GM12878 (cell line): ENCODE measurements around the gene HS1BP3. TPM values are rescaled to one million over a fixed set of nuclear protein-coding genes. Genes with fewer than 3 reads are reported as not detected.

Experiments
- BHLHE40 ChIP-seq, 2 experiments: fragments of 450-650 bp in 1 of 2; IDR thresholded peaks; 2 replicates each; pipeline ENCODE4 v1.6.1; 2011 to 2017; ENCODE audit warnings: low read depth in 2 of 2, borderline replicate concordance in 1 of 2, improper control_type of control experiment in 1 of 2, low read length in 1 of 2, mild to moderate bottlenecking in 1 of 2
- CBX3 ChIP-seq: fragments of 200-600 bp; sonication (generic); IDR thresholded peaks from 2 replicates; pipeline ENCODE4 v1.6.1; 2016; ENCODE audit warnings: low read depth, borderline replicate concordance
- CEBPB ChIP-seq, 2 experiments: fragments of 150-350 bp in 1 of 2; IDR thresholded peaks; 2 replicates each; pipeline ENCODE4 v1.6.1; 2012 to 2014; ENCODE audit warnings: low read depth in 2 of 2, low read length in 2 of 2, borderline replicate concordance in 1 of 2, inconsistent platforms in 1 of 2
- CREM ChIP-seq: IDR thresholded peaks from 2 replicates; pipeline ENCODE4 v1.6.1; 2014; ENCODE audit warnings: antibody characterized with exemption, low read depth
- ESRRA ChIP-seq: IDR thresholded peaks from 2 replicates; pipeline ENCODE4 v1.6.1; 2012; ENCODE audit warnings: mild to moderate bottlenecking, low read length, improper control_type of control experiment
- FOXK2 ChIP-seq: fragments of 450-650 bp; IDR thresholded peaks from 2 replicates; pipeline ENCODE4 v1.6.1; 2017; ENCODE audit warnings: mild to moderate bottlenecking, moderate library complexity
- FOXM1 ChIP-seq: IDR thresholded peaks from 2 replicates; pipeline ENCODE4 v1.6.1; 2012; ENCODE audit warnings: low read depth, mild to moderate bottlenecking, inconsistent platforms, low read length, moderate library complexity
- IKZF2 ChIP-seq, 2 experiments: fragments of 450-650 bp; IDR thresholded peaks; 2 replicates each; pipeline ENCODE4 v1.6.1; 2017; ENCODE audit warnings: mild to moderate bottlenecking in 2 of 2, moderate library complexity in 2 of 2
- MTA2 ChIP-seq: fragments of 450-650 bp; IDR thresholded peaks from 2 replicates; pipeline ENCODE4 v1.6.1; 2016; ENCODE audit warnings: low read depth, mild to moderate bottlenecking, moderate library complexity
- NFYB ChIP-seq: IDR thresholded peaks from 2 replicates; pipeline ENCODE4 v1.6.1; 2011; ENCODE audit warnings: low read depth, mild to moderate bottlenecking, low read length, improper control_type of control experiment, moderate library complexity; ENCODE audit not compliant: insufficient read depth
- PAX5 ChIP-seq: IDR thresholded peaks from 2 replicates; pipeline ENCODE4 v1.6.1; 2011; ENCODE audit warnings: low read depth, low read length, borderline replicate concordance
- POLR2AphosphoS5 ChIP-seq: IDR thresholded peaks from 2 replicates; pipeline ENCODE4 v1.6.1; 2011; ENCODE audit warnings: mild to moderate bottlenecking, low read length, inconsistent platforms
- POU2F2 ChIP-seq: IDR thresholded peaks from 3 replicates; pipeline ENCODE4 v1.6.1; 2011; ENCODE audit warnings: low read depth, mild to moderate bottlenecking, low read length, borderline replicate concordance
- RAD51 ChIP-seq: fragments of 450-650 bp; IDR thresholded peaks from 2 replicates; pipeline ENCODE4 v1.6.1; 2016; ENCODE audit warnings: moderate library complexity, mild to moderate bottlenecking, inconsistent platforms
- SRF ChIP-seq, 2 experiments: IDR thresholded peaks; 2 replicates each; pipeline ENCODE4 v1.6.1; 2011; ENCODE audit warnings: low read depth in 2 of 2, low read length in 2 of 2, mild to moderate bottlenecking in 1 of 2, moderate library complexity in 1 of 2
- TCF7 ChIP-seq: IDR thresholded peaks from 2 replicates; pipeline ENCODE4 v1.6.1; 2014; ENCODE audit warnings: antibody characterized with exemption, borderline replicate concordance
- polyA plus RNA-seq, 11 experiments: library from polyadenylated mRNA; depleted of rRNA in 4 of 11; unstranded in 6 of 11; stranded (reverse) in 5 of 11; fragments of >200 nt; fragmentation: Nextera tagmentation in 4 of 11; fragmentation: Illumina TruSeq in 1 of 11; extraction: Ambion mirVana in 4 of 11; extraction: Trizol in 1 of 11; gene quantifications; 1 replicate in 1 of 11; 2 replicates in 10 of 11; pipeline versions ENCODE4 v1.2.1 to v1.2.3, GENCODE V29; 2011 to 2016; ENCODE audit warnings: inconsistent platforms in 2 of 11, missing spikeins in 2 of 11, low read depth in 1 of 11
- total RNA-seq, 4 experiments: library from RNA; depleted of rRNA in 3 of 4; stranded (reverse); fragments of >200 nt in 3 of 4; fragmentation: Illumina TruSeq in 1 of 4; extraction: Trizol in 1 of 4; gene quantifications; 2 replicates each; pipeline versions ENCODE4 v1.2.1 to v1.2.3, GENCODE V29; 2013 to 2021
- TF ChIP-seq, protein P1 (sequence below): IDR thresholded peaks from 2 replicates; pipeline ENCODE4 v1.6.1; 2012; ENCODE audit warnings: low read depth, low read length, improper control_type of control experiment
- TF ChIP-seq, protein P2 (sequence below): IDR thresholded peaks from 2 replicates; pipeline ENCODE4 v1.6.1; 2012; ENCODE audit warnings: low read length, inconsistent platforms
- TF ChIP-seq, protein P3 (sequence below): fragments of 450-650 bp; IDR thresholded peaks from 2 replicates; pipeline ENCODE4 v1.6.1; 2017; ENCODE audit warnings: mild to moderate bottlenecking, low read depth, inconsistent platforms; ENCODE audit not compliant: poor library complexity, severe bottlenecking

HS1BP3 gene
- total and polyA plus RNA-seq, 10 of the 15 experiments (the other 5 are each of a cell fraction or from before 2014, with no cell fraction given): 0.47 to 7.2 (median 4.6) TPM

DNA sequence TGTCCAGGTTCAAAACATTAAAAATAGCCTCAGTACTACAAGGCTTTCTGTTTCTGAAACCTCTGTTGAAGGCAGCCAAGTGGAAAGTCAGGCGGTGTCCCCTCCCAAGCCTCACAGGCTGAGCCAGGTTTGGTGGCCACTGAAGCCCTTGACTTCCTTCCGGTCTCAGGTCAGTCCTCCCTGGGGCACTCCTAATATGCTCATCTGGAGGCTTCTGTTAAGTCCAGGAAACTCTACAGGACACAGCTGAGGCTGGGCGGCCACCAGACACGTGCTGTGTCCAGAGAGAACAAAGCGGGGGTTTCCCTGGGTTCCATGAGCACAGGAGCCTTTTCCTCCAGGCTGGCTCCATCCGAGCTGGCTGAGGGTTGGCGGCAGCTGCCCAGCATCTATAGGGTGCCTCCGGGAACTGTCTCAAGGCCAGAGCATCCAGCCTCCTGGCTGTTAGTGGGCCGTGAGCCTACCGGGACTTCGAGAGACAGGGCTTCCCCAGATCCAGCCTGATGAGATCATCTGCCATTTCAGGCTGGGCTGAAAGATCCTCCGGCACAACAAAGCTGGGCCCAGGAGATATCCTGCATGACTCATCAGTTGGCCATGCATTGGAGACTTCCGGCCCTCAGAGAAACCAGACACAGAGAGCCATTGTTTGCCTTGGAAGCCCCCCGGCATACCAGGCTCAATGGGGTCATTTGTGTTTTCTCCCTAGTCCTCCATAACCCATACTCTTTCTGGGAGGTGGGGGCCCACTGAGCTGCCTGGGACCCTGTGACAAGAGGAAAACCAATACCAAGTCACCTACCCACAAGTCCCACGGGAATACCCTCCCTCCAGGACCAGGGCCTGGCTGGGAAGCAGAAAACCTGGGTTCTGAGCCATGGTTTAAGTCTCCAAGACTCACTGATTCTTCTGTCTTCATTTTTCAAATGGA is 71.7 kb downstream of the HS1BP3 start (continued):
- TF ChIP-seq SRF (IDR thresholded peaks at IDR 0.05; ENCODE audit: low read depth in 2 of 2, low read length in 2 of 2) (0 out of 4 replicates have a peak, but pooled peaks of 1 of the 2 experiments have one; percentile 48), BHLHE40 (IDR thresholded peaks at IDR 0.05; ENCODE audit: borderline replicate concordance in 1 of 2, low read depth in 2 of 2, low read length in 1 of 2) (peak; percentile 84 to 85), NFYB (0 out of 2 replicates have a peak, but pooled peaks have one; percentile 34), POU2F2 (no peak; the same call in 2 of the 3 replicates), FOXK2 (no peak), IKZF2 (IDR thresholded peaks at IDR 0.05) (peak; percentile 65 to 74; a peak in 3 of 4 replicates), RAD51 (peak; percentile 54), CBX3 (no peak), FOXM1 (no peak), TCF7 (no peak), POLR2AphosphoS5 (no peak), PAX5 (peak; percentile 99), CREM (peak; percentile 26; the same call in 1 of the 2 replicates), ESRRA (no peak), CEBPB (IDR thresholded peaks at IDR 0.05; ENCODE audit: borderline replicate concordance in 1 of 2, low read depth in 2 of 2, low read length in 2 of 2) (no peak), MTA2 (peak; percentile 33; the same call in 1 of the 2 replicates)
- TF ChIP-seq, protein P1, sequence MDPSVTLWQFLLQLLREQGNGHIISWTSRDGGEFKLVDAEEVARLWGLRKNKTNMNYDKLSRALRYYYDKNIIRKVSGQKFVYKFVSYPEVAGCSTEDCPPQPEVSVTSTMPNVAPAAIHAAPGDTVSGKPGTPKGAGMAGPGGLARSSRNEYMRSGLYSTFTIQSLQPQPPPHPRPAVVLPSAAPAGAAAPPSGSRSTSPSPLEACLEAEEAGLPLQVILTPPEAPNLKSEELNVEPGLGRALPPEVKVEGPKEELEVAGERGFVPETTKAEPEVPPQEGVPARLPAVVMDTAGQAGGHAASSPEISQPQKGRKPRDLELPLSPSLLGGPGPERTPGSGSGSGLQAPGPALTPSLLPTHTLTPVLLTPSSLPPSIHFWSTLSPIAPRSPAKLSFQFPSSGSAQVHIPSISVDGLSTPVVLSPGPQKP: no peak
- TF ChIP-seq, protein P2, sequence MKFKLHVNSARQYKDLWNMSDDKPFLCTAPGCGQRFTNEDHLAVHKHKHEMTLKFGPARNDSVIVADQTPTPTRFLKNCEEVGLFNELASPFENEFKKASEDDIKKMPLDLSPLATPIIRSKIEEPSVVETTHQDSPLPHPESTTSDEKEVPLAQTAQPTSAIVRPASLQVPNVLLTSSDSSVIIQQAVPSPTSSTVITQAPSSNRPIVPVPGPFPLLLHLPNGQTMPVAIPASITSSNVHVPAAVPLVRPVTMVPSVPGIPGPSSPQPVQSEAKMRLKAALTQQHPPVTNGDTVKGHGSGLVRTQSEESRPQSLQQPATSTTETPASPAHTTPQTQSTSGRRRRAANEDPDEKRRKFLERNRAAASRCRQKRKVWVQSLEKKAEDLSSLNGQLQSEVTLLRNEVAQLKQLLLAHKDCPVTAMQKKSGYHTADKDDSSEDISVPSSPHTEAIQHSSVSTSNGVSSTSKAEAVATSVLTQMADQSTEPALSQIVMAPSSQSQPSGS: peak; percentile 71
- TF ChIP-seq, protein P3, sequence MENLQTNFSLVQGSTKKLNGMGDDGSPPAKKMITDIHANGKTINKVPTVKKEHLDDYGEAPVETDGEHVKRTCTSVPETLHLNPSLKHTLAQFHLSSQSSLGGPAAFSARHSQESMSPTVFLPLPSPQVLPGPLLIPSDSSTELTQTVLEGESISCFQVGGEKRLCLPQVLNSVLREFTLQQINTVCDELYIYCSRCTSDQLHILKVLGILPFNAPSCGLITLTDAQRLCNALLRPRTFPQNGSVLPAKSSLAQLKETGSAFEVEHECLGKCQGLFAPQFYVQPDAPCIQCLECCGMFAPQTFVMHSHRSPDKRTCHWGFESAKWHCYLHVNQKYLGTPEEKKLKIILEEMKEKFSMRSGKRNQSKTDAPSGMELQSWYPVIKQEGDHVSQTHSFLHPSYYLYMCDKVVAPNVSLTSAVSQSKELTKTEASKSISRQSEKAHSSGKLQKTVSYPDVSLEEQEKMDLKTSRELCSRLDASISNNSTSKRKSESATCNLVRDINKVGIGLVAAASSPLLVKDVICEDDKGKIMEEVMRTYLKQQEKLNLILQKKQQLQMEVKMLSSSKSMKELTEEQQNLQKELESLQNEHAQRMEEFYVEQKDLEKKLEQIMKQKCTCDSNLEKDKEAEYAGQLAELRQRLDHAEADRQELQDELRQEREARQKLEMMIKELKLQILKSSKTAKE: peak; percentile 56
